Kidney (tissue), 14 donors: ENCODE data around the gene RPL18. TPM values are rescaled to one million over a fixed set of nuclear protein-coding genes. Genes with fewer than 3 reads are reported as not detected.

Source experiments
- DNase-seq, 5 donors: peaks; one replicate each; pipeline ENCODE4 v3.0.0-alpha.2; 2013 to 2020
- FAIRE-seq: peaks from 2 replicates; lab custom pipeline; 2012; peaks lifted over from hg19 to GRCh38; lab: Jason Lieb, UNC
- H3K27ac ChIP-seq, 2 donors: one replicate each; pipeline ENCODE4 v1.7.0; 2013; ENCODE audit warnings: low read depth in 2 of 2, low read length in 2 of 2, inconsistent platforms in 1 of 2
- H3K27me3 ChIP-seq: one replicate; pipeline ENCODE4 v1.7.1; 2013; ENCODE audit warnings: low read length, inconsistent platforms; ENCODE audit not compliant: control insufficient read depth, insufficient read depth
- H3K36me3 ChIP-seq, 3 donors: one replicate each; pipeline versions ENCODE4 v1.7.0 to v1.7.1; 2013; ENCODE audit warnings: low read length in 3 of 3, control low read depth in 1 of 3, inconsistent platforms in 1 of 3; ENCODE audit not compliant: insufficient read depth in 3 of 3, control insufficient read depth in 2 of 3
- H3K4me1 ChIP-seq, 3 donors: one replicate each; pipeline versions ENCODE4 v1.7.0 to v1.7.1; 2013; ENCODE audit warnings: low read length in 3 of 3, inconsistent platforms in 1 of 3, low read depth in 1 of 3; ENCODE audit not compliant: control insufficient read depth in 2 of 3, insufficient read depth in 2 of 3
- H3K4me3 ChIP-seq, 3 donors: one replicate each; pipeline versions ENCODE4 v1.7.0 to v1.8.1; 2013; ENCODE audit warnings: low read length in 3 of 3, control low read depth in 1 of 3, inconsistent platforms in 1 of 3
- H3K9ac ChIP-seq, 3 donors: one replicate each; pipeline versions ENCODE4 v1.7.0 to v1.7.1; 2013; ENCODE audit warnings: low read length in 3 of 3, control low read depth in 1 of 3, inconsistent platforms in 1 of 3
- H3K9me3 ChIP-seq, 3 donors: one replicate each; pipeline versions ENCODE4 v1.7.0 to v1.7.1; 2013; ENCODE audit warnings: low read length in 3 of 3, control low read depth in 1 of 3, inconsistent platforms in 1 of 3; ENCODE audit not compliant: control insufficient read depth in 2 of 3, insufficient read depth in 1 of 3
- CTCF ChIP-seq: IDR thresholded peaks from 3 replicates; pipeline ENCODE4 v1.5.1; 2012; ENCODE audit warnings: mild to moderate bottlenecking, moderate library complexity, borderline replicate concordance; ENCODE audit not compliant: insufficient read depth; ENCODE audit errors: extremely low read depth
- intact Hi-C: fragments of 100-400 bp; cut with DNase I; formaldehyde crosslinking; loops from one replicate; pipeline ENCODE4 v1.11.1; 2022
- polyA plus RNA-seq: library from polyadenylated mRNA; stranded (reverse); fragments of 350-450 nt; fragmentation: Illumina TruSeq; extraction: RNeasy Lipid Tissue Mini Kit (QIAGEN cat#74804); gene quantifications from one replicate; pipeline ENCODE4 v1.2.3, GENCODE V29; 2014; ENCODE audit warnings: low read depth, low replicate concordance; ENCODE audit not compliant: insufficient read depth
- total RNA-seq: library from RNA; stranded (reverse); fragmentation: NEBNext Ultra II Directional; extraction: Animal tissue kit (Norgen Biotek cat#: 25700); gene quantifications from one replicate; pipeline ENCODE4 v1.2.1, GENCODE V29; 2021
- donor health status: control.
- donor health status: control.
- donor health status: control.
- donor health status: control.
- donor health status: control.
- donor health status: DM: yes; HTN: yes; CAD: no.
- donor health status: Normal renal cell carcinoma (clear cell type).

The RPL18 gene
- total and polyA plus RNA-seq, 2 donors from 2014 or later = 986 to 1,596 TPM

- H3K4me1 ChIP-seq = no peaks in the 10 kb centered on the region
- no peak overlapping the region for H3K27ac ChIP-seq
- H3K9ac ChIP-seq = no peak overlapping the region
- no peak for FAIRE-seq
- no peaks in the 10 kb centered on the region for H3K36me3 ChIP-seq
- H3K9me3 ChIP-seq = no peaks in the 10 kb centered on the region
- no peaks in the 10 kb centered on the region for H3K27me3 ChIP-seq
- TF ChIP-seq CTCF = no peak
- no peak for DNase-seq
- H3K4me3 ChIP-seq = no peak overlapping the region
- intact Hi-C loops = no loop called here
Observed at GRCh38 chr19:48603001-48603400, 16.0 kb downstream of the RPL18 start.

- H3K9ac ChIP-seq = no peak overlapping the region
- FAIRE-seq (no peak), DNase-seq (no peak)
- intact Hi-C loops = no loop called here
- no peaks in the 10 kb centered on the region for H3K27me3 ChIP-seq
- H3K4me3 ChIP-seq = no peak overlapping the region
- no peaks in the 10 kb centered on the region for H3K4me1 ChIP-seq
- no peak for TF ChIP-seq CTCF
- no peak overlapping the region for H3K27ac ChIP-seq
- H3K9me3 ChIP-seq = no peaks in the 10 kb centered on the region
- no peaks in the 10 kb centered on the region for H3K36me3 ChIP-seq
Observed at GRCh38 chr19:48600679-48601417, 18.1 kb downstream of the RPL18 start.

- Histone ChIP-seq H3K27me3 (no peaks in the 10 kb centered on the region), H3K4me1 (no peaks in the 10 kb centered on the region), H3K9ac (no peak overlapping the region), H3K4me3 (no peak overlapping the region), H3K27ac (no peak overlapping the region), H3K9me3 (no peaks in the 10 kb centered on the region), H3K36me3 (no peaks in the 10 kb centered on the region)
- FAIRE-seq (no peak), DNase-seq (peak in 3 of 5 donors; percentile 37 to 62 (median 44))
- intact Hi-C loops = no loop called here
- no peak for TF ChIP-seq CTCF
Observed at GRCh38 chr19:48598996-48599700, 19.8 kb downstream of the RPL18 start.
